ENCODE measurements around the gene CHST8.

The CHST8 gene

DNA sequence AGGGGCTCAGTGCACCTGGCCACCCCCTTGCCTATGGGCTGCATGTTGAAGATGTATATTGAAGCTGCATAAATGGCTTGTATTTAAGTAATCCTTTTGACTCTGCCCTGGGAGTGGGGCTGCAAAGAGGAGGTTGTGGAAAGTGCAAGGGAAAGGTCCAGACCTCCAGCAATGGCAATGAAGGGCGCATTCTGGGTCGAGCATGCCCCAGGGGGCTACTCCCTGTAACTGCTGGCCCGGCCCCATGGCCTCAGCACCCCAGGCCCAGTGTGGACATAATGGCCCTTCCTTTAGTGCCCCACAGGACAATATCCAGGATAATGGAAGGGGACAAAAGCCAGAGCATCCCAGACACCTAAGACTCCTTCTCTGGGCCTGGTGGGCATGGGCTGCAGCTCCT is 43.1 kb upstream of the CHST8 start:
- no peaks in the 10 kb centered on the region; the same call in 1 of the 2 replicates for H3K9me3 ChIP-seq (replicated peaks; ENCODE audit: insufficient read depth, low read length)
- peaks cover 20% of the 10 kb centered on the region for H3K27me3 ChIP-seq (replicated peaks; ENCODE audit: insufficient read depth, low read length)
- no peaks in the 10 kb centered on the region for H3F3A ChIP-seq (ENCODE audit: insufficient read depth, low read length)
- H3K27ac ChIP-seq (ENCODE audit: low read length) = no peak overlapping the region
- no peak overlapping the region for H3K4me2 ChIP-seq (ENCODE audit: low read depth, low read length)
- H3K4me1 ChIP-seq (ENCODE audit: low read length) = no peaks in the 10 kb centered on the region
- H3K9me2 ChIP-seq (replicated peaks; ENCODE audit: insufficient read depth, low read length) = no peaks in the 10 kb centered on the region
- no peak for DNase-seq
- H3K4me3 ChIP-seq (ENCODE audit: low read length) = no peak overlapping the region
- no peak overlapping the region for H3K9ac ChIP-seq (ENCODE audit: low read length)
- no peaks in the 10 kb centered on the region for H3K79me2 ChIP-seq (ENCODE audit: low read length)
- H2AFZ ChIP-seq (ENCODE audit: low read length) = no peak overlapping the region
- no peaks in the 10 kb centered on the region for H4K20me1 ChIP-seq (ENCODE audit: insufficient read depth, low read length)
- H3K36me3 ChIP-seq (replicated peaks; ENCODE audit: insufficient read depth, low read length) = no peaks in the 10 kb centered on the region
- TF ChIP-seq EZH2 (optimal IDR thresholded peaks at IDR 0.05; ENCODE audit: low read depth, low read length) (no peak), CTCF (IDR thresholded peaks at IDR 0.05; ENCODE audit: low read length) (no peak), EZH2phosphoT487 (IDR thresholded peaks at IDR 0.05; ENCODE audit: low read length) (no peak)

GRCh38 chr19:33580026-33580644 is 41.6 kb upstream of the CHST8 start:
- H3K36me3 ChIP-seq (replicated peaks; ENCODE audit: insufficient read depth, low read length) = no peaks in the 10 kb centered on the region
- H3K9ac ChIP-seq (ENCODE audit: low read length) = no peak overlapping the region
- no peaks in the 10 kb centered on the region for H3K9me3 ChIP-seq (replicated peaks; ENCODE audit: insufficient read depth, low read length)
- H4K20me1 ChIP-seq (ENCODE audit: insufficient read depth, low read length) = no peaks in the 10 kb centered on the region
- H3K27me3 ChIP-seq (replicated peaks; ENCODE audit: insufficient read depth, low read length) = peaks cover 12% of the 10 kb centered on the region
- no peak overlapping the region for H3K4me3 ChIP-seq (ENCODE audit: low read length)
- no peaks in the 10 kb centered on the region for H3K4me1 ChIP-seq (ENCODE audit: low read length)
- no peak overlapping the region for H2AFZ ChIP-seq (ENCODE audit: low read length)
- DNase-seq = no peak
- TF ChIP-seq CTCF (IDR thresholded peaks at IDR 0.05; ENCODE audit: low read length) = no peak
- no peak for TF ChIP-seq EZH2phosphoT487 (IDR thresholded peaks at IDR 0.05; ENCODE audit: low read length)
- no peak for TF ChIP-seq EZH2 (optimal IDR thresholded peaks at IDR 0.05; ENCODE audit: low read depth, low read length)
- no peak overlapping the region for H3K27ac ChIP-seq (ENCODE audit: low read length)
- no peaks in the 10 kb centered on the region for H3K9me2 ChIP-seq (replicated peaks; ENCODE audit: insufficient read depth, low read length)
- H3F3A ChIP-seq (ENCODE audit: insufficient read depth, low read length) = no peaks in the 10 kb centered on the region
- H3K79me2 ChIP-seq (ENCODE audit: low read length) = no peaks in the 10 kb centered on the region
- no peak overlapping the region for H3K4me2 ChIP-seq (ENCODE audit: low read depth, low read length)

GRCh38 chr19:33580645-33581037 is 41.1 kb upstream of the CHST8 start:
- Histone ChIP-seq H3K9ac (ENCODE audit: low read length) (no peak overlapping the region), H3K27me3 (replicated peaks; ENCODE audit: insufficient read depth, low read length) (peaks cover 15% of the 10 kb centered on the region), H3K4me3 (ENCODE audit: low read length) (no peak overlapping the region), H3K79me2 (ENCODE audit: low read length) (no peaks in the 10 kb centered on the region), H3F3A (ENCODE audit: insufficient read depth, low read length) (no peaks in the 10 kb centered on the region), H3K4me2 (ENCODE audit: low read depth, low read length) (no peak overlapping the region), H4K20me1 (ENCODE audit: insufficient read depth, low read length) (no peaks in the 10 kb centered on the region), H3K36me3 (replicated peaks; ENCODE audit: insufficient read depth, low read length) (no peaks in the 10 kb centered on the region), H3K9me3 (replicated peaks; ENCODE audit: insufficient read depth, low read length) (no peaks in the 10 kb centered on the region), H2AFZ (ENCODE audit: low read length) (no peak overlapping the region), H3K27ac (ENCODE audit: low read length) (no peak overlapping the region), H3K9me2 (replicated peaks; ENCODE audit: insufficient read depth, low read length) (no peaks in the 10 kb centered on the region), H3K4me1 (ENCODE audit: low read length) (no peaks in the 10 kb centered on the region)
- TF ChIP-seq EZH2 (optimal IDR thresholded peaks at IDR 0.05; ENCODE audit: low read depth, low read length) (no peak), CTCF (IDR thresholded peaks at IDR 0.05; ENCODE audit: low read length) (no peak), EZH2phosphoT487 (IDR thresholded peaks at IDR 0.05; ENCODE audit: low read length) (no peak)
- DNase-seq = no peak
